Measurements from ENCODE around the gene UNC119B. TPM values are rescaled to one million over a fixed set of nuclear protein-coding genes. Genes with fewer than 3 reads are reported as not detected.

The UNC119B gene
- total RNA-seq, 4 donors from 2014 or later, result 11.3 to 24.1 (median 17.6) TPM

GRCh38 chr12:120719496-120720233, 9.4 kb downstream of the UNC119B start:
- TF ChIP-seq CTCF (IDR thresholded peaks at IDR 0.05; ENCODE audit: low read depth), result no peak

- TF ChIP-seq CTCF (IDR thresholded peaks at IDR 0.05; ENCODE audit: low read depth), result no peak
Observed at GRCh38 chr12:120720234-120720986, 10.2 kb downstream of the UNC119B start.

GRCh38 chr12:120720987-120721801, 10.9 kb downstream of the UNC119B start:
- TF ChIP-seq CTCF (IDR thresholded peaks at IDR 0.05; ENCODE audit: low read depth), result no peak

GRCh38 chr12:120721866-120722265, 11.6 kb downstream of the UNC119B start:
- no peak for TF ChIP-seq CTCF (IDR thresholded peaks at IDR 0.05; ENCODE audit: low read depth)

- no peak for TF ChIP-seq CTCF (IDR thresholded peaks at IDR 0.05; ENCODE audit: low read depth)
Observed at GRCh38 chr12:120722784-120723183, 12.5 kb downstream of the UNC119B start.

- TF ChIP-seq CTCF (IDR thresholded peaks at IDR 0.05; ENCODE audit: low read depth), result no peak
Observed at GRCh38 chr12:120724720-120725119, 14.5 kb downstream of the UNC119B start.
